HFFc6 (cell line): ENCODE data around the gene CFAP299. TPM values are rescaled to one million over a fixed set of nuclear protein-coding genes. Genes with fewer than 3 reads are reported as not detected.
"Not testable (repeated sequence)": the region's sequence is repeated elsewhere in the genome, so short reads cannot be mapped to it uniquely, and the experiment has no call there.

Source experiments
- DNase-seq: peaks from one replicate; pipeline ENCODE4 v3.0.0-alpha.2; 2018
- H3K27ac Mint-ChIP-seq: 2 replicates; pipeline ENCODE4 v1.8.0; 2020; ENCODE audit warnings: mild to moderate bottlenecking, mixed read lengths
- H3K27me3 Mint-ChIP-seq: 2 replicates; pipeline ENCODE4 v1.8.0; 2021; ENCODE audit warnings: mild to moderate bottlenecking, moderate library complexity, mixed read lengths; ENCODE audit not compliant: insufficient read depth
- H3K36me3 Mint-ChIP-seq: 2 replicates; pipeline ENCODE4 v1.8.0; 2021; ENCODE audit warnings: low read depth, mixed read lengths
- H3K4me1 Mint-ChIP-seq: 2 replicates; pipeline ENCODE4 v1.8.0; 2020; ENCODE audit warnings: low read depth, mixed read lengths
- H3K4me3 Mint-ChIP-seq: 2 replicates; pipeline ENCODE4 v1.8.0; 2020; ENCODE audit warnings: mild to moderate bottlenecking, moderate library complexity, mixed read lengths
- H3K9me3 Mint-ChIP-seq: 2 replicates; pipeline ENCODE4 v1.8.0; 2020; ENCODE audit warnings: mild to moderate bottlenecking, mixed read lengths
- total RNA-seq, 6 experiments: library from RNA; stranded (reverse); fragmentation: NEBNext Ultra II Directional; extraction: Animal tissue kit (Norgen Biotek cat#: 25700); gene quantifications; 2 replicates in 1 of 6; 3 replicates in 5 of 6; pipeline ENCODE4 v1.2.3, GENCODE V29; 2021
- TF ChIP-seq, protein P1 (sequence below): fragments of 200-600 bp; sonication (generic); IDR thresholded peaks from 2 replicates; pipeline ENCODE4 v1.5.0; 2021; ENCODE audit warnings: antibody characterized with exemption, mild to moderate bottlenecking

The CFAP299 gene
- total RNA-seq, 6 experiments from 2014 or later = 4.8 to 9.0 (median 8.7) TPM

DNA sequence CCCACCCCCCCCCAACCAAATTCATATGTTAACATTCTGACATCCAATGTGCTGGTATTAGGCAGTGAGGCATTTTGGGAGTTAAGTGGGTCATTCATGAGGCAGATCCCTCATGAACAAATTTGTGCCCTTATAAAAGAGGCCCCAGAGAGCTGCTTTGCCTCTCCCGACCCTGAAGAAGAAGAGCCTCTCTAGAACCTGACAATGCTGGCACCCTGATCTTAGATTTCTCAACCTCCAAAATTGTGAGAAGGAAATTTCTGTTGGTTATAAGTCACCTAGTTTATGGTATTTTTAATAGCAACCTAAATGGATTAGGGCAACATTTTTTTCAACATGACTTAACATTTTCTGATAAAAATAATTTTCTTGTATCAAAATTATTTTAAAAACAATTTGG, 296.3 kb downstream of the CFAP299 start:
- Mint-ChIP-seq H3K4me1 (no peaks in the 10 kb centered on the region), H3K27ac (no peak overlapping the region), H3K36me3 (peaks cover 14% of the 10 kb centered on the region), H3K27me3 (no peaks in the 10 kb centered on the region), H3K9me3 (no peaks in the 10 kb centered on the region), H3K4me3 (no peak overlapping the region)
- no peak for DNase-seq
- TF ChIP-seq, protein P1, sequence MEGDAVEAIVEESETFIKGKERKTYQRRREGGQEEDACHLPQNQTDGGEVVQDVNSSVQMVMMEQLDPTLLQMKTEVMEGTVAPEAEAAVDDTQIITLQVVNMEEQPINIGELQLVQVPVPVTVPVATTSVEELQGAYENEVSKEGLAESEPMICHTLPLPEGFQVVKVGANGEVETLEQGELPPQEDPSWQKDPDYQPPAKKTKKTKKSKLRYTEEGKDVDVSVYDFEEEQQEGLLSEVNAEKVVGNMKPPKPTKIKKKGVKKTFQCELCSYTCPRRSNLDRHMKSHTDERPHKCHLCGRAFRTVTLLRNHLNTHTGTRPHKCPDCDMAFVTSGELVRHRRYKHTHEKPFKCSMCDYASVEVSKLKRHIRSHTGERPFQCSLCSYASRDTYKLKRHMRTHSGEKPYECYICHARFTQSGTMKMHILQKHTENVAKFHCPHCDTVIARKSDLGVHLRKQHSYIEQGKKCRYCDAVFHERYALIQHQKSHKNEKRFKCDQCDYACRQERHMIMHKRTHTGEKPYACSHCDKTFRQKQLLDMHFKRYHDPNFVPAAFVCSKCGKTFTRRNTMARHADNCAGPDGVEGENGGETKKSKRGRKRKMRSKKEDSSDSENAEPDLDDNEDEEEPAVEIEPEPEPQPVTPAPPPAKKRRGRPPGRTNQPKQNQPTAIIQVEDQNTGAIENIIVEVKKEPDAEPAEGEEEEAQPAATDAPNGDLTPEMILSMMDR = no peak

DNA sequence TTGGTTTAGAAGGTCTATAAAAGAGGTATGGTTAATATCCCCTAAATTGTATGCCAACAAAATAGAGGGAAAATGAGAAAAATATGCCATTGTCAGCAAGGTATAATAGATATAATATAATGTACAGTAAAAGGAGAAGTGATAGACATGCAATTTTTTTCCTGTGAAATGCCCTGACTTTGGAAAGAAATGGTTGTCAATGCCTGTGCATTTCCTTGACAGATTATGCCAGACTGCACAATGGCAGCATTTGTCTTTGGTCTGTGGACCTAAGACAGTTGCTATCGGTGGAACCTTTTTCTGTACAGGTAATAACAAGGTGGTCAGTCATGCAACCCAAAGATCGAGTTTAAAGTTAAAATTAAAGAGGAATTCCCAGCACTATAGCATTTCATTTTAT, 301.7 kb downstream of the CFAP299 start:
- Mint-ChIP-seq H3K27ac (no peak overlapping the region), H3K9me3 (no peaks in the 10 kb centered on the region), H3K27me3 (no peaks in the 10 kb centered on the region), H3K36me3 (no peaks in the 10 kb centered on the region), H3K4me3 (no peak overlapping the region), H3K4me1 (no peaks in the 10 kb centered on the region)
- no peak for DNase-seq
- TF ChIP-seq, protein P1 = no peak

DNA sequence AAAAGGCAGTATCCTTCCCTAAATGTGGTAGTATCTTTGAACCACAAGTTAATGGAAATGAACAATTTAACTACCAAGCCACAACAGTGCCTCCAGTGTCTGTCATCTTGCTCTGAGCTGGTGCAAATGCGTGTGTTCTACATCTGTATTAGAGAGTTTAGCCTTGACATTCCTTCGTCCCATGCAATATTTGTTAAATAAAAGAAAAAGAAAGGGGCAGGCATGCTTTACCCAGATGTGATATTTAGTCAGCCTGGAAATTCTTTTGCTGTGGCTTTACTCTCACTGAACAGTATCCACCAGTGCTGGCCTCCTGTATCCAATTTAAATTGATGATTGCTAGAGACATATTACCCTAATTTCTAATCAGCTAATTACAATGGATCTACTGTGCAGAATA, 310.5 kb downstream of the CFAP299 start:
- no peak overlapping the region for H3K27ac Mint-ChIP-seq
- peaks cover 4% of the 10 kb centered on the region; the same call in 1 of the 2 replicates for H3K4me1 Mint-ChIP-seq
- no peak for DNase-seq
- no peaks in the 10 kb centered on the region for H3K36me3 Mint-ChIP-seq
- no peaks in the 10 kb centered on the region for H3K9me3 Mint-ChIP-seq
- H3K4me3 Mint-ChIP-seq = no peak overlapping the region
- H3K27me3 Mint-ChIP-seq = no peaks in the 10 kb centered on the region; the same call in 1 of the 2 replicates
- TF ChIP-seq, protein P1 = no peak

DNA sequence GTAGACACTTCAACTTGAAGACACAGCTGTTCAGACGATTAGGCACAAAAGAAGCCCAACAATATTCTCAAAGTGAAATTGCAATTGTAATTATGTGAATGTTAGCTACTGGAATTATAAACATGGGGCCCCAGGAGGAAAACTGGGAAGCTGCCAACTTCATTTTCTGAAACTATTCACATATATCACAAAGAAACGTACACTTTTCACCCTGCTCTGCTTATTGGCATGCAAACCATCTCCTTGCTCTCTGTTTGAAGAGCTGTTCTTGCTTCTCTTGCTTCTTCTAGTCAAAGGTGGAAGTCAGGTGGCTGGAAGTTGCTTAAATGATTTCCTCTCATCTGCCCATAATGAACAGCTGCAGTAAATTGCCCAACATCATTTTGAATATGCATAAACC, 320.1 kb downstream of the CFAP299 start:
- DNase-seq = no peak
- Mint-ChIP-seq H3K27ac (no peak overlapping the region), H3K27me3 (peaks cover 2% of the 10 kb centered on the region; the same call in 1 of the 2 replicates)

DNA sequence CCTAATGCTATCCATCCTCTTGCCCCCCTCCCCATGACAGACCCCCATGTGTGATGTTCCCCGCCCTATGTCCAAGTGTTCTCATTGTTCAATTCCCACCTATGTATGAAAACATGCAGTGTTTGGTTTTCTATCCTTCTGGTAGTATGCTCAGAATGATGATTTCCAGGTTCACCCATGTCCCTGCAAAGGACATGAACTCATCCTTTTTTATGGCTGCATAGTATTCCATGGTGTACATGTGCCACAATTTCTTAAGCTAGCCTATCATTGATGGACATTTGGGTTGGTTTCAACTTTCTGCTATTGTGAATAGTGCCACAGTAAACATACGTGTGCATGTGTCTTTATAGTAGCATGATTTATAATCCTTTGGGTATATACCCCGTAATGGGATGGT, 334.6 kb downstream of the CFAP299 start:
- not testable (repeated sequence) for H3K4me3 Mint-ChIP-seq, DNase-seq, H3K9me3 Mint-ChIP-seq, H3K27ac Mint-ChIP-seq, H3K36me3 Mint-ChIP-seq, H3K27me3 Mint-ChIP-seq, H3K4me1 Mint-ChIP-seq

More for the DNA sequence above, 320.1 kb downstream of the CFAP299 start:
- no peaks in the 10 kb centered on the region for H3K36me3 Mint-ChIP-seq
- H3K9me3 Mint-ChIP-seq = peaks cover 10% of the 10 kb centered on the region
- H3K4me1 Mint-ChIP-seq = peaks cover 9% of the 10 kb centered on the region
- TF ChIP-seq, protein P1 = no peak
- H3K4me3 Mint-ChIP-seq = no peak overlapping the region

GRCh38 chr4:80678413-80678812, 342.9 kb downstream of the CFAP299 start:
- H3K9me3 Mint-ChIP-seq = no peaks in the 10 kb centered on the region
- H3K36me3 Mint-ChIP-seq = no peaks in the 10 kb centered on the region
- H3K4me3 Mint-ChIP-seq = no peak overlapping the region
- no peak for DNase-seq
- no peaks in the 10 kb centered on the region for H3K27me3 Mint-ChIP-seq
- TF ChIP-seq, protein P1 = no peak
- H3K4me1 Mint-ChIP-seq = peaks cover 20% of the 10 kb centered on the region
- no peak overlapping the region for H3K27ac Mint-ChIP-seq
